Panc1 (cell line): ENCODE measurements around the gene FAM229A. TPM values are rescaled to one million over a fixed set of nuclear protein-coding genes. Genes with fewer than 3 reads are reported as not detected.

Experiments
- ATAC-seq: fragments of 200-7000 bp; cut with Tn5 transposase; 2 replicates; pipeline ENCODE4 v1.9.1; 2020; ENCODE audit warnings: mild to moderate bottlenecking, moderate library complexity
- BruUV-seq: library from RNA; stranded (reverse); fragments of 400-500 nt; replicated peaks from 2 replicates; lab custom pipeline; 2021; lab: Mats Ljungman, UMichigan
- CTCF ChIA-PET: fragments of 300-600 bp; sonication (Branson Sonifier 250); formaldehyde crosslinking; loops from one replicate; lab custom pipeline; 2022; ENCODE audit warnings: antibody characterized with exemption; lab: Charles Lee
- POLR2A ChIA-PET: fragments of 300-600 bp; sonication (Branson Sonifier 250); formaldehyde crosslinking; loops from one replicate; lab custom pipeline; 2022; ENCODE audit warnings: antibody characterized with exemption; lab: Charles Lee
- DNase-seq: peaks from one replicate; pipeline ENCODE4 v3.0.0-alpha.2; 2010; ENCODE audit warnings: low read depth, low spot score
- H3K27ac ChIP-seq: 2 replicates; pipeline ENCODE4 v1.5.1; 2011; ENCODE audit warnings: mild to moderate bottlenecking, low read length, inconsistent platforms
- H3K27me3 ChIP-seq: fragments of 200-500 bp; sonication (Bioruptor generic); 2 replicates; pipeline ENCODE4 v1.6.0; 2014; ENCODE audit warnings: low read length, inconsistent platforms; ENCODE audit not compliant: control insufficient read depth, insufficient read depth
- H3K36me3 ChIP-seq: fragments of 200-500 bp; sonication (Bioruptor generic); 2 replicates; pipeline ENCODE4 v1.5.1; 2014; ENCODE audit warnings: inconsistent platforms, mild to moderate bottlenecking, low read length, moderate library complexity; ENCODE audit not compliant: control insufficient read depth, insufficient read depth
- H3K4me1 ChIP-seq: 2 replicates; pipeline ENCODE4 v1.5.1; 2011; ENCODE audit warnings: inconsistent platforms, mild to moderate bottlenecking, low read length, moderate library complexity; ENCODE audit not compliant: control insufficient read depth, insufficient read depth
- H3K4me3 ChIP-seq, 2 experiments: 2 replicates each; pipeline ENCODE4 v1.5.1; 2011 to 2012; ENCODE audit warnings: low read depth in 2 of 2, low read length in 2 of 2, mild to moderate bottlenecking in 2 of 2, inconsistent platforms in 1 of 2, moderate library complexity in 1 of 2
- H3K9me3 ChIP-seq: fragments of 200-500 bp; sonication (Bioruptor generic); 2 replicates; pipeline ENCODE4 v1.5.1; 2014; ENCODE audit warnings: low read depth, mild to moderate bottlenecking, inconsistent platforms, low read length, moderate library complexity; ENCODE audit not compliant: control insufficient read depth, insufficient read depth
- POLR2AphosphoS5 ChIP-seq: IDR thresholded peaks from 2 replicates; pipeline ENCODE4 v1.6.1; 2012; ENCODE audit warnings: mild to moderate bottlenecking, low read depth, low read length, moderate library complexity
- REST ChIP-seq, 2 experiments: IDR thresholded peaks; 2 replicates each; pipeline ENCODE4 v1.6.1; 2011 to 2012; ENCODE audit warnings: low read depth in 2 of 2, control low read depth in 1 of 2, low read length in 1 of 2, mild to moderate bottlenecking in 1 of 2, moderate library complexity in 1 of 2; ENCODE audit not compliant: insufficient read depth in 1 of 2
- SIN3A ChIP-seq: IDR thresholded peaks from 2 replicates; pipeline ENCODE4 v1.6.1; 2012; ENCODE audit warnings: low read depth, mild to moderate bottlenecking, low read length, moderate library complexity, borderline replicate concordance; ENCODE audit not compliant: insufficient read depth
- TCF7L2 ChIP-seq: IDR thresholded peaks from 2 replicates; pipeline ENCODE4 v1.6.1; 2011; ENCODE audit warnings: mild to moderate bottlenecking, low read depth, low read length, inconsistent platforms
- in situ Hi-C: cut with HindIII; loops from 2 replicates; pipeline ENCODE4 v1.10.0; 2016; ENCODE audit warnings: low sequenced_read_pairs, low pct_unique_long_range_greater_than_20kb
- intact Hi-C: fragments of 100-400 bp; cut with micrococcal nuclease; formaldehyde crosslinking; loops from one replicate; pipeline ENCODE4 v1.10.0; 2022; ENCODE audit not compliant: unreplicated experiment
- total RNA-seq: library from RNA; stranded (reverse); gene quantifications from one replicate; pipeline ENCODE4 v1.2.1, GENCODE V29; 2021; ENCODE audit not compliant: unreplicated experiment
- TF ChIP-seq, protein P1 (sequence below): fragments of 450-650 bp; IDR thresholded peaks from 2 replicates; pipeline ENCODE4 v1.5.1; 2017; ENCODE audit warnings: mild to moderate bottlenecking

FAM229A gene
- total RNA-seq, 1 experiment from 2014 or later: 6.7 TPM

DNA sequence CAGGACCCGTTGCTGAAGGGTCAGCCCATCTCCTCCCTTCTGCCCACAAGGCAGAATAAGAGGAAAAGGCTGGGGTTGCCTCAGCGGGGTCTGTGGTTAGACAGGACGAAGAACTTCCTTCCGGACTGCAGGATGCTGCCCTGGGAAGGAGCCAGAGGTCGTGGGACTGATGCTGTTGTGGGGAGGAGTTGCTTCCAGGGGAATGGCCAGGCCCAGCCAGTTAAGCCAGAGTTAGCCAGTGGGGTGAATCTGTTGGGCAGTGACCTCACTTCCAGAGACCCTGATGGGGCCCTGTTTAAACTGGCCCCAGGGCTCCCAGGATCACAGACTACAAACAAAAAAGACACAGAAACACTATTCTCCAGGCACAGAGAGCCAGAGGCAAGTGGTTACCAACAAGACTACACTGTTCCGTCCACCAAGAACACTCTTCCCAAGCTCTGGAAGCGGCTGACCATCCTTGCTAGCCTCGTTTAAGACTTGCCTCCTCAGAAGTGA is 13.0 kb downstream of the FAM229A start:
- H3K9me3 ChIP-seq: no peaks in the 10 kb centered on the region
- no peaks in the 10 kb centered on the region for H3K36me3 ChIP-seq
- intact Hi-C loops (no loop called here), in situ Hi-C loops (no loop called here)
- no peak for TF ChIP-seq REST (IDR thresholded peaks at IDR 0.05; ENCODE audit: insufficient read depth in 1 of 2, low read depth in 2 of 2, low read length in 1 of 2)
- no peak for TF ChIP-seq TCF7L2
- no peaks in the 10 kb centered on the region for H3K27me3 ChIP-seq
- POLR2A ChIA-PET: no interaction called here
- CTCF ChIA-PET: no interaction called here
- no peak overlapping the region for H3K27ac ChIP-seq
- peaks cover 9% of the 10 kb centered on the region; the same call in 1 of the 2 replicates for H3K4me1 ChIP-seq
- H3K4me3 ChIP-seq: no peak overlapping the region
- no TSS peak for BruUV-seq
- DNase-seq (no peak), ATAC-seq (no peak)

DNA sequence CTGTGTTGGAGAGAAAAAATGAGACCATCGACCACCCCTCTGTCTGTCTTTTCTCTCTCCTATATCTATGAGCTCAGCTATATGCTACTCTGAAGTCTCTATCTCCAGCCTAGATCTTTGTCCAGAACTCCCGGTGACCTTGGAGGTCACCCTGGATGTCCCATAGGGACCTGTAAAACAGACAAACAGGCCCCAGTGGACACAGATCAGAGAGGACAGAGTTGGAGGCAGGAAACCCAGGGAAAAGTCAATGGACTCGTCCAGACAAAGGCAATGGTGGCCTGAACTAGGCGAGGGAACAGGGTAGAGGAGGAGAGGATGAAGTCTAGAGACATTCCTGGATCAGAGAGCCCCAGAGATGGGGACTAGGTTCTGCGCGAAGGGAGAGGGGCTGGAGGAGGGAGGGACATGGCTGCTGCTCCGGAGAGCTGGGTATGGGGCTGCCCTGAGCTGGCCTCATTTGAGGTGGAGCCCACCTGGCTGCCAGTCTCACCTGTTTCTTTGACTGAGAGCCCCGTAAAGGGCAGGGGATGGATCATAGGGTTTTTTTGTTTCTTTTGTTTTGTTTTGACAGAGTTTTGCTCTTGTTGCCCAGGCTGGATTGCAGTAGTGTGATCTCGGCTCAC is 15.6 kb downstream of the FAM229A start:
- no peak for ATAC-seq
- no peaks in the 10 kb centered on the region for H3K36me3 ChIP-seq
- in situ Hi-C loops: no loop called here
- ChIA-PET CTCF (no interaction called here), POLR2A (interaction anchor here (0.8 kb wide), 1 partner anchor 10 kb away, joined by 4 read pairs; the partner anchor contains the start of gene MARCKSL1)
- H3K4me1 ChIP-seq: 0 out of 2 replicates have a peak, but pooled peaks cover 2% of the 10 kb centered on the region
- TF ChIP-seq, protein P1, sequence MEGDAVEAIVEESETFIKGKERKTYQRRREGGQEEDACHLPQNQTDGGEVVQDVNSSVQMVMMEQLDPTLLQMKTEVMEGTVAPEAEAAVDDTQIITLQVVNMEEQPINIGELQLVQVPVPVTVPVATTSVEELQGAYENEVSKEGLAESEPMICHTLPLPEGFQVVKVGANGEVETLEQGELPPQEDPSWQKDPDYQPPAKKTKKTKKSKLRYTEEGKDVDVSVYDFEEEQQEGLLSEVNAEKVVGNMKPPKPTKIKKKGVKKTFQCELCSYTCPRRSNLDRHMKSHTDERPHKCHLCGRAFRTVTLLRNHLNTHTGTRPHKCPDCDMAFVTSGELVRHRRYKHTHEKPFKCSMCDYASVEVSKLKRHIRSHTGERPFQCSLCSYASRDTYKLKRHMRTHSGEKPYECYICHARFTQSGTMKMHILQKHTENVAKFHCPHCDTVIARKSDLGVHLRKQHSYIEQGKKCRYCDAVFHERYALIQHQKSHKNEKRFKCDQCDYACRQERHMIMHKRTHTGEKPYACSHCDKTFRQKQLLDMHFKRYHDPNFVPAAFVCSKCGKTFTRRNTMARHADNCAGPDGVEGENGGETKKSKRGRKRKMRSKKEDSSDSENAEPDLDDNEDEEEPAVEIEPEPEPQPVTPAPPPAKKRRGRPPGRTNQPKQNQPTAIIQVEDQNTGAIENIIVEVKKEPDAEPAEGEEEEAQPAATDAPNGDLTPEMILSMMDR: no peak
- no peak for TF ChIP-seq SIN3A
- no peak for TF ChIP-seq REST (IDR thresholded peaks at IDR 0.05; ENCODE audit: insufficient read depth in 1 of 2, low read depth in 2 of 2, low read length in 1 of 2)
- TF ChIP-seq TCF7L2: no peak
- TF ChIP-seq POLR2AphosphoS5: no peak
- no peaks in the 10 kb centered on the region for H3K27me3 ChIP-seq
- no peaks in the 10 kb centered on the region for H3K9me3 ChIP-seq
- BruUV-seq: no TSS peak
- no peak overlapping the region for H3K4me3 ChIP-seq
- intact Hi-C loops: no loop called here
- no peak for DNase-seq
- no peak overlapping the region for H3K27ac ChIP-seq
